HL-60/S4 (cell line): ENCODE results near the gene CTNND2.
"Not testable (repeated sequence)": the region's sequence is repeated elsewhere in the genome, so short reads cannot be mapped to it uniquely, and the experiment has no call there.

Source experiments
- in situ Hi-C: fragments of 300-500 bp; cut with MboI; formaldehyde crosslinking; loops from 2 replicates; pipeline ENCODE4 v1.14.3; 2022; ENCODE audit warnings: low sequenced_read_pairs

The CTNND2 gene

GRCh38 chr5:11148810-11149539, 755.3 kb downstream of the CTNND2 start:
- in situ Hi-C loops = no loop called here

- in situ Hi-C loops = no loop called here
Measured at GRCh38 chr5:11146171-11146570, 758.1 kb downstream of the CTNND2 start.

GRCh38 chr5:11143456-11144267, 760.6 kb downstream of the CTNND2 start:
- in situ Hi-C loops = no loop called here

- in situ Hi-C loops = no loop called here
Measured at GRCh38 chr5:11139217-11139865, 764.9 kb downstream of the CTNND2 start.

GRCh38 chr5:11130131-11130530, 774.1 kb downstream of the CTNND2 start:
- in situ Hi-C loops = no loop called here

GRCh38 chr5:11128021-11128420, 776.2 kb downstream of the CTNND2 start:
- in situ Hi-C loops = no loop called here

- in situ Hi-C loops = no loop called here
Measured at GRCh38 chr5:11126844-11127243, 777.4 kb downstream of the CTNND2 start.

GRCh38 chr5:11121885-11122284, 782.4 kb downstream of the CTNND2 start:
- in situ Hi-C loops = no loop called here

GRCh38 chr5:11110128-11110527, 794.1 kb downstream of the CTNND2 start:
- in situ Hi-C loops = no loop called here

- in situ Hi-C loops = no loop called here
Measured at GRCh38 chr5:11105696-11106095, 798.5 kb downstream of the CTNND2 start.

- in situ Hi-C loops = no loop called here
Measured at GRCh38 chr5:11104651-11105112, 799.6 kb downstream of the CTNND2 start.

GRCh38 chr5:11104210-11104609, 800.0 kb downstream of the CTNND2 start:
- in situ Hi-C loops = no loop called here

- in situ Hi-C loops = no loop called here
Measured at GRCh38 chr5:11084111-11084510, 820.1 kb downstream of the CTNND2 start.

- in situ Hi-C loops = no loop called here
Measured at GRCh38 chr5:11082404-11082945, 821.8 kb downstream of the CTNND2 start.

GRCh38 chr5:11076945-11077613, 827.2 kb downstream of the CTNND2 start:
- in situ Hi-C loops = no loop called here

- in situ Hi-C loops = no loop called here
Measured at GRCh38 chr5:11075035-11075805, 829.0 kb downstream of the CTNND2 start.

GRCh38 chr5:11072568-11072967, 831.7 kb downstream of the CTNND2 start:
- in situ Hi-C loops = no loop called here

- in situ Hi-C loops = no loop called here
Measured at GRCh38 chr5:11072076-11072475, 832.2 kb downstream of the CTNND2 start.

- in situ Hi-C loops = no loop called here
Measured at GRCh38 chr5:11069041-11069440, 835.2 kb downstream of the CTNND2 start.

- in situ Hi-C loops = not testable (repeated sequence)
Measured at GRCh38 chr5:11065723-11066122, 838.5 kb downstream of the CTNND2 start.
